RWPE1 (cell line): ENCODE measurements around the gene FAM13A.

ENCODE experiments used
- CTCF ChIA-PET: fragments of 350-600 bp; sonication (Branson Sonifier 250); formaldehyde crosslinking; extraction: SDS; loops from one replicate; lab custom pipeline; 2021; lab: Yijun Ruan, JAX
- POLR2A ChIA-PET: fragments of 400-600 bp; formaldehyde crosslinking; extraction: SDS; loops from one replicate; lab custom pipeline; 2020; ENCODE audit warnings: antibody characterized with exemption; ENCODE audit not compliant: low non-redundant PET; lab: Yijun Ruan, JAX
- DNase-seq: peaks from one replicate; pipeline ENCODE4 v3.0.0; 2012; ENCODE audit warnings: low spot score
- H3K27ac ChIP-seq: fragments of 450-650 bp; 2 replicates; pipeline ENCODE4 v1.5.1; 2017
- CTCF ChIP-seq: fragments of 450-650 bp; conservative IDR thresholded peaks from 2 replicates; pipeline ENCODE4 v1.5.1; 2017; ENCODE audit warnings: low read depth, mild to moderate bottlenecking

The FAM13A gene

GRCh38 chr4:88681209-88681608 lies 375.8 kb downstream of the FAM13A start:
- CTCF ChIA-PET, result no interaction called here

More at GRCh38 chr4:88681209-88681608, 375.8 kb downstream of the FAM13A start:
- H3K27ac ChIP-seq, result no peak overlapping the region
- DNase-seq, result no peak
- POLR2A ChIA-PET, result interaction anchor here (0.6 kb wide), 1 partner anchor 28 kb away, joined by 5 read pairs; no protein-coding TSS in a partner anchor
- no peak for TF ChIP-seq CTCF
